ENCODE data around the gene TRIM24.

The TRIM24 gene

DNA sequence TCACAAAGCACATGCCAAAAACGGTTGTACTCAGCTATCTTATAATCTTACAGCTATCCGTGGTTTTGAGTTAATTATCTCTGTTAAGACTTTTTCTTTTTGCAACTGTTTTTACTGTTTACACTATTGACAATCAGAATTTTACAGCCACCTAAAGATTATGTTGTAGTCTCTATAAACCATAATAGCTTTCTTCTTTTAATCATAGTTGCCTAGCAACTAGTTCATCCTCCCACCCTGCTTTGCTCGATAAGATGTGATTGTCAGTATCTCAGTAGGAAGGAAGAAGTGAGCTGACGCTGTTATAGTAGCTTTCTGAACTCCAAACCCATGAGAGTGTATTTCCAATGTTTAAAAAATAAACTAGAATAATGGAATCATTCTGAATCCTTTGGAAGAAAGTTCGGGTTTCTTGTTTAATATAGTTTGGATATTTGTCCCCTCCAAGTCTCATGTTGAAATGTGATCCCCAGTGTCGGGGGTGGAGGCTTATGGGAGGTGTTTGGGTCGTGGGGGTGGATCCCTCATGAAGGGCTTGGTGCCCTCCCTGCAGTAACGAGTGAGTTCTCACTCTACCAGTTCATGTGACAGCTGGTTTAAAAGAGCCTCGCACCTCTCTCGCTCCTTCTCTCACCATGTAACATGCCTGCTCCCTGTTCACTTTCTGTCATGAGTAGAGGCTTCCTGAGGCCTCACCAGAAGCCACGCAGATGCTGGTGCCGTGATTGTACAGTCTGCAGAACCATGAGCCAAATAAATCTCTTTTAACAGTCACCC lies 173.0 kb downstream of the TRIM24 start:
- TF ChIP-seq, protein P1, sequence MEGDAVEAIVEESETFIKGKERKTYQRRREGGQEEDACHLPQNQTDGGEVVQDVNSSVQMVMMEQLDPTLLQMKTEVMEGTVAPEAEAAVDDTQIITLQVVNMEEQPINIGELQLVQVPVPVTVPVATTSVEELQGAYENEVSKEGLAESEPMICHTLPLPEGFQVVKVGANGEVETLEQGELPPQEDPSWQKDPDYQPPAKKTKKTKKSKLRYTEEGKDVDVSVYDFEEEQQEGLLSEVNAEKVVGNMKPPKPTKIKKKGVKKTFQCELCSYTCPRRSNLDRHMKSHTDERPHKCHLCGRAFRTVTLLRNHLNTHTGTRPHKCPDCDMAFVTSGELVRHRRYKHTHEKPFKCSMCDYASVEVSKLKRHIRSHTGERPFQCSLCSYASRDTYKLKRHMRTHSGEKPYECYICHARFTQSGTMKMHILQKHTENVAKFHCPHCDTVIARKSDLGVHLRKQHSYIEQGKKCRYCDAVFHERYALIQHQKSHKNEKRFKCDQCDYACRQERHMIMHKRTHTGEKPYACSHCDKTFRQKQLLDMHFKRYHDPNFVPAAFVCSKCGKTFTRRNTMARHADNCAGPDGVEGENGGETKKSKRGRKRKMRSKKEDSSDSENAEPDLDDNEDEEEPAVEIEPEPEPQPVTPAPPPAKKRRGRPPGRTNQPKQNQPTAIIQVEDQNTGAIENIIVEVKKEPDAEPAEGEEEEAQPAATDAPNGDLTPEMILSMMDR (IDR thresholded peaks at IDR 0.05; ENCODE audit: extremely low read depth, missing control alignments): no peak
- DNase-seq (ENCODE audit: low spot score): no peak

Measured in GM20000 (cell line).